Measurements from ENCODE around the gene PLXNA4. TPM values are rescaled to one million over a fixed set of nuclear protein-coding genes. Genes with fewer than 3 reads are reported as not detected.

The PLXNA4 gene
- total and polyA plus RNA-seq, 2 donors: 1.6 to 6.5 TPM

DNA sequence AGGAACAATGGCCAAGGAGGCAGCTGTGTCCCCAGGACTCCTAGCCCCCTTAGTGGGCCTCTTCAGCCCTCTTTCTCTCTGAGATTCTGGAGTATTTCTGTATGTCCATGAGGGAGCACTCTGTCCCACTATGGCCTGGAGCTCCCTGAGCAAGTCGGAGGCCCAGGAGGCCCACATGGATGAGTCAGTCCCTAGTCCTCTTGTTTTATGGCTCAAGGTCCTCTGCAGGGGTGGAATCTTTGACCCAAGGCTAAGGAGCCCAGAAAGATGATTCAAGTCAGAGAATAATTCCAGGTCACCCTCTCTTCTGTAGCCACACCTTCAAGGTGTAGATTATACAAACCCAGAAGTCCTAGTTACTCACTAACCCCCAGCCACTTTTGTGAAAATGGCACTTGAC lies 125.6 kb downstream of the PLXNA4 start:
- H3K4me1 ChIP-seq (ENCODE audit: insufficient read depth): no peaks in the 10 kb centered on the region
- no peak overlapping the region for H3K27ac ChIP-seq (ENCODE audit: low read depth)
- H3K4me3 ChIP-seq (ENCODE audit: low read depth, low read length): no peak overlapping the region
- 100% methylated on average over 1 of the region's 1 CpG for WGBS
- no peaks in the 10 kb centered on the region for H3K36me3 ChIP-seq (ENCODE audit: insufficient read depth)
- DNase-seq (ENCODE audit: extremely low spot score): no peak

- Histone ChIP-seq H3K4me1 (ENCODE audit: insufficient read depth) (no peaks in the 10 kb centered on the region), H3K36me3 (ENCODE audit: insufficient read depth) (no peaks in the 10 kb centered on the region), H3K27ac (ENCODE audit: low read depth) (no peak overlapping the region), H3K4me3 (ENCODE audit: low read depth, low read length) (no peak overlapping the region)
- DNase-seq (ENCODE audit: extremely low spot score): no peak
- WGBS: 91% methylated on average over 4 of the region's 4 CpGs
Observed at GRCh38 chr7:132450188-132450587, 126.1 kb downstream of the PLXNA4 start.

- no peak overlapping the region for H3K4me3 ChIP-seq (ENCODE audit: low read depth, low read length)
- WGBS: 78% methylated on average over 8 of the region's 8 CpGs
- no peaks in the 10 kb centered on the region for H3K4me1 ChIP-seq (ENCODE audit: insufficient read depth)
- H3K36me3 ChIP-seq (ENCODE audit: insufficient read depth): no peaks in the 10 kb centered on the region
- no peak overlapping the region for H3K27ac ChIP-seq (ENCODE audit: low read depth)
- DNase-seq (ENCODE audit: extremely low spot score): no peak
Observed at GRCh38 chr7:132446666-132447278, 129.5 kb downstream of the PLXNA4 start.

- no peak overlapping the region for H3K4me3 ChIP-seq (ENCODE audit: low read depth, low read length)
- H3K36me3 ChIP-seq (ENCODE audit: insufficient read depth): no peaks in the 10 kb centered on the region
- WGBS: 68% methylated on average over 3 of the region's 3 CpGs
- H3K27ac ChIP-seq (ENCODE audit: low read depth): no peak overlapping the region
- no peak for DNase-seq (ENCODE audit: extremely low spot score)
- H3K4me1 ChIP-seq (ENCODE audit: insufficient read depth): no peaks in the 10 kb centered on the region
Observed at GRCh38 chr7:132446260-132446659, 130.0 kb downstream of the PLXNA4 start.

DNA sequence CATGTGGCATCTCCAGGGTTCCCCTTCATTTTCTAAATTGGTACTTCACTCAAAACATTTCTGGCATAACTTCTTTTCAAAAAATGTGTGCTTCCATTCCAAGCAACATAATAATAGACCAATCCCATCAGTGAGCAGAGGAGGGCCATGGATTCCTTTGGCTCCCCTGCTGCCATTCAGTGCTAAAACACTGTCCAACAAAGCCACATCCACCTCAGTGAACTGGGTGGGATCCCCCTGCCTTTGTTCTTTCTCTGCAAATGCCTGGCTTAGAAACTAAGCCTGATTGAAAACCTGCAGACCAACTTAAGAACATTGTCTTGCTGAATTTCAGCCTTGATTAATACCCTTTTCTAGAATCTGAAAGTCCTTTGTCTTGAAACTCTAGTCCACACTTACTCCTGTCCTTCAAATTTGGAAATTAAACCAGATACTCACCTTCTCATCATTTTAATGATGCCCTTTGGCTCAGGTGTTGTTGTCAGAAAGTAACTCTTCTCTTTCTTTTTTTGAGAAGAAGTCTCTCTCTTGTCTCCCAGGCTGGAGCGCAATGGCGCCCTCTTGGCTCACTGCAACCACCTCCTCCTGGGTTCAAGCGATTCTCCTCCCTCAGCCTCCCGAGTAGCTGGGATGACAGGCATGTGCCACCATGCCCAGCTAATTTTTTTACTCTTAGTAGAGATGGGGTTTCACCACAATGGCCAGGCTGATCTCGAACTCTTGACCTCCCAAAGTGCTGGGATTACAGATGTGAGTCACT lies 132.3 kb downstream of the PLXNA4 start:
- Histone ChIP-seq H3K4me3 (ENCODE audit: low read depth, low read length) (no peak overlapping the region), H3K36me3 (ENCODE audit: insufficient read depth) (no peaks in the 10 kb centered on the region), H3K27ac (ENCODE audit: low read depth) (no peak overlapping the region), H3K4me1 (ENCODE audit: insufficient read depth) (no peaks in the 10 kb centered on the region)
- no peak for DNase-seq (ENCODE audit: extremely low spot score)
- WGBS: 95% methylated on average over 5 of the region's 5 CpGs

GRCh38 chr7:132441935-132442334 lies 134.3 kb downstream of the PLXNA4 start:
- no peak for DNase-seq (ENCODE audit: extremely low spot score)
- H3K36me3 ChIP-seq (ENCODE audit: insufficient read depth): no peaks in the 10 kb centered on the region
- no peak overlapping the region for H3K27ac ChIP-seq (ENCODE audit: low read depth)
- 77% methylated on average over 4 of the region's 4 CpGs for WGBS
- H3K4me1 ChIP-seq (ENCODE audit: insufficient read depth): no peaks in the 10 kb centered on the region
- H3K4me3 ChIP-seq (ENCODE audit: low read depth, low read length): no peak overlapping the region

DNA sequence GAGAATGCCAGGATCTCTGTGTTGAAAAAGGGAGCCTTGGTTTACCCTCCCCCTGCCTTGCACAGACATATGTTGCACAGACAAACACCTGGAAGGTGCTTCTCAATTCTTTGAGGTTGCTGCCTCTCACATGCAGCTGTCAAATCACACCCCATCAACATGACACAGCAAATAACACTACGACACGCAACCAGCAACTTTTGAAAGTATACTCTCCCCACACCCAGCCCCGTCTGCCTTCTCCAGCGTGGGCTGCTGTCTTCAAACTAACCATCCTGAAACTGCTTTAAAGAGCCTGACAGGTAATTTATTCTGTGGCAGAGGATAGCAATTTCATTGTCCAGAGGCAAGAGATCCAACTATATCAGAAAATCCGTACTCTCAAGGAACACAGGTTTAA lies 136.1 kb downstream of the PLXNA4 start:
- WGBS: 89% methylated on average over 5 of the region's 5 CpGs
- DNase-seq (ENCODE audit: extremely low spot score): no peak

DNA sequence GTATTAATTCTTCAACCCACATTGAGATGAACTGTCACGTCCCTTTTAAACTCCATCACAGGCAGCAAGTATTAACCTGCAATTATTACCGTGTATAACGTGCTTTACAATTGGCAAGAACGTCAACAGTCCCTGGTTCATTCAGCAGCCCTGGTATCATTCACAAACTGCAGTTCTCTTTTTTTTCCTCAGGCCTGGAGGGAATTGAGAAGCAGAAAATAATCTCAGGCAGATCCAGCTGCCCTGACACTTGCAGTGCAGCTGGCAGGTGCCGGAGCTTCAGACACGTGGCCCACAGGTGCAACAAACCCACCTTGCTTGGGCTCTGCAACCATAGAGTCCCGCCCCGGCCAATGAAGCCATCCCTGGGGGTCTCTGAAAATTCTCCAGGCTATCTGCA lies 137.3 kb downstream of the PLXNA4 start:
- Histone ChIP-seq H3K4me3 (ENCODE audit: low read depth, low read length) (no peak overlapping the region), H3K36me3 (ENCODE audit: insufficient read depth) (no peaks in the 10 kb centered on the region), H3K27ac (ENCODE audit: low read depth) (no peak overlapping the region), H3K4me1 (ENCODE audit: insufficient read depth) (no peaks in the 10 kb centered on the region)
- 84% methylated on average over 8 of the region's 8 CpGs for WGBS
- no peak for DNase-seq (ENCODE audit: extremely low spot score)

More for the DNA sequence above, 136.1 kb downstream of the PLXNA4 start:
- no peak overlapping the region for H3K27ac ChIP-seq (ENCODE audit: low read depth)
- no peaks in the 10 kb centered on the region for H3K4me1 ChIP-seq (ENCODE audit: insufficient read depth)
- H3K36me3 ChIP-seq (ENCODE audit: insufficient read depth): no peaks in the 10 kb centered on the region
- H3K4me3 ChIP-seq (ENCODE audit: low read depth, low read length): no peak overlapping the region

GRCh38 chr7:132437730-132438129 lies 138.5 kb downstream of the PLXNA4 start:
- WGBS: 72% methylated on average over 5 of the region's 5 CpGs
- H3K36me3 ChIP-seq (ENCODE audit: insufficient read depth): no peaks in the 10 kb centered on the region
- no peaks in the 10 kb centered on the region for H3K4me1 ChIP-seq (ENCODE audit: insufficient read depth)
- H3K4me3 ChIP-seq (ENCODE audit: low read depth, low read length): no peak overlapping the region
- H3K27ac ChIP-seq (ENCODE audit: low read depth): no peak overlapping the region
- DNase-seq (ENCODE audit: extremely low spot score): no peak

DNA sequence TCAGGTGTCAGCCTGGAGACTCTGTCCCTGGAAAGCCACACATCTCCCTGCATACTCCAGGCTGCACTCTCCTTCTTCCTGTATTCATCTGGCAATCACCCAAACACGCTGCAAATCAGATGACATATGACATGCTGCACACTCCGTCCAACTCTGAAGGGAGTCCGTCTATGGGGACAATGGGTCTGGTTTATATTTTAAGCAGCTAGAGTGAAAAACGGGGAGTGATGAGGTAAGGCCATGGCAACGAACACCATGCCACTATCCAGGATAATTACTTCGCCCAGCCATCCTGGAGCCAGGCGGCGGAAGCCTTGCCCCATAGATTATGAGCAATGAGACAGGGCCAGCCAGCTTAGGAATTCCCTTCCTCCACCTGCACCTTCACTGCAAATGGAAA lies 140.1 kb downstream of the PLXNA4 start:
- H3K4me1 ChIP-seq (ENCODE audit: insufficient read depth): no peaks in the 10 kb centered on the region
- no peak overlapping the region for H3K4me3 ChIP-seq (ENCODE audit: low read depth, low read length)
- peak; percentile 31 for DNase-seq (ENCODE audit: extremely low spot score)
- H3K36me3 ChIP-seq (ENCODE audit: insufficient read depth): no peaks in the 10 kb centered on the region
- H3K27ac ChIP-seq (ENCODE audit: low read depth): no peak overlapping the region
- 57% methylated on average over 8 of the region's 8 CpGs for WGBS

GRCh38 chr7:132435016-132435990 lies 141.0 kb downstream of the PLXNA4 start:
- DNase-seq (ENCODE audit: extremely low spot score): no peak

DNA sequence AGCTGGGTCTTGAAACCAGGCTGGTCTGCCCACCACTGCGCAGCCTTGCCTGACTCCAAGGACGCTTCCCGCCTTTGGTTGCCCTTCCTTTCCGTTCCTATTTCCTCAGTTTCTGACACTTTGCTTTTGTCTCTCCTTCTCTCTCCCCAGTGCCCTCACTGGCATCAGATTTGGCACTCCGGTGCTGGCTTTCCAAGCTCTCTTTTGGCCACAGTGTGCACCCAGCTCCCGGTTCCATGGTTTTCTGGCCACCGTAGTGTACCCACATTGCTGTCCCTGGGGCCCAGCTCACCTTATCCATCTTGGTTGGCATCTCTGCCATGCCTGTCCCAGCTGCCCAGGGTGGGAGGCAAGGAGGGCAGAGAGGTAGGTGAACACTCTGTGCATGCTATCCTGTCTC lies 142.2 kb downstream of the PLXNA4 start:
- WGBS: over 99% methylated on average over 7 of the region's 7 CpGs

More at GRCh38 chr7:132435016-132435990, 141.0 kb downstream of the PLXNA4 start:
- Histone ChIP-seq H3K36me3 (ENCODE audit: insufficient read depth) (no peaks in the 10 kb centered on the region), H3K27ac (ENCODE audit: low read depth) (no peak overlapping the region), H3K4me3 (ENCODE audit: low read depth, low read length) (no peak overlapping the region), H3K4me1 (ENCODE audit: insufficient read depth) (no peaks in the 10 kb centered on the region)
- 69% methylated on average over 18 of the region's 18 CpGs for WGBS

DNA sequence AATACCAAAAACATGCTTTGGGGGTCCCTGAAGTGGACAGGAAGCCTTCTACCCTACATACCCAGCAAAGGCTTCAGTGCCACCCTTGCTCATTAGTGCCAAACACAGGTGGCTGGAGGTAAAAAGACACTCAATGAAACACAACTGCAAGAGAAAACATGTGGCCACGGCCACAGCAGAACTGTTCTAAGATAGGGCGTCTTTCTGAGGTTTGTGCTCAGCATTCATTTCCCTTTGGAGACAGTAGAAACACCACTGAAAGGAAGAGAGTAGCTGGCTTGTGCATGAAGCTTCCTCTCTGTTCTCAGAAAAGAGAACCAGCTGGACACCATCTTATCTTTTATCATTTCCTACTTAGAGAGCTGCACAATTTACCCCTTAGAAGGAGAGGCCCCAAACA lies 143.0 kb downstream of the PLXNA4 start:
- Histone ChIP-seq H3K4me1 (ENCODE audit: insufficient read depth) (no peaks in the 10 kb centered on the region), H3K36me3 (ENCODE audit: insufficient read depth) (no peaks in the 10 kb centered on the region), H3K27ac (ENCODE audit: low read depth) (no peak overlapping the region), H3K4me3 (ENCODE audit: low read depth, low read length) (no peak overlapping the region)
- DNase-seq (ENCODE audit: extremely low spot score): no peak
- WGBS: 86% methylated on average over 2 of the region's 2 CpGs

More for the DNA sequence above, 142.2 kb downstream of the PLXNA4 start:
- DNase-seq (ENCODE audit: extremely low spot score): no peak
- Histone ChIP-seq H3K4me3 (ENCODE audit: low read depth, low read length) (no peak overlapping the region), H3K27ac (ENCODE audit: low read depth) (no peak overlapping the region), H3K36me3 (ENCODE audit: insufficient read depth) (no peaks in the 10 kb centered on the region), H3K4me1 (ENCODE audit: insufficient read depth) (no peaks in the 10 kb centered on the region)

All from urinary bladder (tissue), 4 donors.